ENCODE results near the gene USP19.

- TF ChIP-seq CTCF (conservative IDR thresholded peaks at IDR 0.05; ENCODE audit: low read depth, low read length) = no peak
- no peak for TF ChIP-seq POLR2A (IDR thresholded peaks at IDR 0.05; ENCODE audit: low read depth, low read length)
- no peak for TF ChIP-seq RAD21 (IDR thresholded peaks at IDR 0.05; ENCODE audit: low read length)
- no peak for TF ChIP-seq CHD1 (IDR thresholded peaks at IDR 0.05; ENCODE audit: low read depth, low read length)
- TF ChIP-seq CEBPB (IDR thresholded peaks at IDR 0.05; ENCODE audit: low read depth, low read length) = no peak
- no peak for TF ChIP-seq MXI1 (IDR thresholded peaks at IDR 0.05; ENCODE audit: borderline replicate concordance, low read depth, low read length)
- TF ChIP-seq RFX5 (IDR thresholded peaks at IDR 0.05; ENCODE audit: low read depth, low read length) = no peak
- TF ChIP-seq MAFK (IDR thresholded peaks at IDR 0.05; ENCODE audit: low read depth, low read length) = no peak
- TF ChIP-seq MAZ (IDR thresholded peaks at IDR 0.05; ENCODE audit: borderline replicate concordance, low read depth, low read length) = no peak
- no peak for TF ChIP-seq SMC3 (IDR thresholded peaks at IDR 0.05; ENCODE audit: low read depth, low read length)
- no peak for TF ChIP-seq ELK1 (IDR thresholded peaks at IDR 0.05; ENCODE audit: borderline replicate concordance, low read depth, low read length)
- no peak for TF ChIP-seq RCOR1 (IDR thresholded peaks at IDR 0.05; ENCODE audit: insufficient replicate concordance, low read length)
- no peak for TF ChIP-seq USF2 (IDR thresholded peaks at IDR 0.05; ENCODE audit: low read depth, low read length)
- no peak for TF ChIP-seq NFE2L2 (IDR thresholded peaks at IDR 0.05; ENCODE audit: low read depth, low read length)
Measured at GRCh38 chr3:49134471-49135265, 14.0 kb upstream of the USP19 start.

All from IMR-90 (cell line).